ENCODE measurements around the gene WNT3.

Gene WNT3

GRCh38 chr17:46857600-46857999 lies 39.1 kb upstream of the WNT3 start:
- DNase-seq (ENCODE audit: low read depth) = no peak
- H3K4me3 ChIP-seq (ENCODE audit: low read depth, low read length) = no peak overlapping the region
- TF ChIP-seq CTCF (conservative IDR thresholded peaks at IDR 0.05; ENCODE audit: low read depth, low read length) = no peak

- no peak for TF ChIP-seq CTCF (conservative IDR thresholded peaks at IDR 0.05; ENCODE audit: low read depth, low read length)
- no peak overlapping the region for H3K4me3 ChIP-seq (ENCODE audit: low read depth, low read length)
These were observed 36.5 kb upstream of the WNT3 start for GRCh38 chr17:46854948-46855347.

GRCh38 chr17:46854515-46854914 lies 36.0 kb upstream of the WNT3 start:
- no peak for TF ChIP-seq CTCF (conservative IDR thresholded peaks at IDR 0.05; ENCODE audit: low read depth, low read length)
- H3K4me3 ChIP-seq (ENCODE audit: low read depth, low read length) = no peak overlapping the region
- DNase-seq (ENCODE audit: low read depth) = no peak

More at GRCh38 chr17:46854948-46855347, 36.5 kb upstream of the WNT3 start:
- no peak for DNase-seq (ENCODE audit: low read depth)

GRCh38 chr17:46853896-46854444 lies 35.5 kb upstream of the WNT3 start:
- peak; percentile 37 for DNase-seq (ENCODE audit: low read depth)
- no peak overlapping the region for H3K4me3 ChIP-seq (ENCODE audit: low read depth, low read length)
- no peak for TF ChIP-seq CTCF (conservative IDR thresholded peaks at IDR 0.05; ENCODE audit: low read depth, low read length)

- no peak within 1 kb of the TSS for H3K4me3 ChIP-seq (ENCODE audit: low read depth, low read length)
- DNase-seq (ENCODE audit: low read depth) = no peak
- TF ChIP-seq CTCF (conservative IDR thresholded peaks at IDR 0.05; ENCODE audit: low read depth, low read length) = no peak
These were observed 32.7 kb upstream of the WNT3 start, which contains the start of gene WNT9B for GRCh38 chr17:46851029-46851741. TSS of gene WNT9B (plus strand) at chr17:46851583. CDS start at chr17:46851639, 56 bp downstream.

- no peak overlapping the region for H3K4me3 ChIP-seq (ENCODE audit: low read depth, low read length)
These were observed 32.2 kb upstream of the WNT3 start for GRCh38 chr17:46850688-46851028.

More at GRCh38 chr17:46850688-46851028, 32.2 kb upstream of the WNT3 start:
- DNase-seq (ENCODE audit: low read depth) = no peak
- TF ChIP-seq CTCF (conservative IDR thresholded peaks at IDR 0.05; ENCODE audit: low read depth, low read length) = no peak
